SU-DHL-6 (cell line): ENCODE results near the gene JAML.

Experiments
- EZH2phosphoT487 ChIP-seq: fragments of 200-600 bp; sonication (generic), shearing (Covaris generic); conservative IDR thresholded peaks from 2 replicates; pipeline ENCODE4 v1.6.1; 2018; ENCODE audit warnings: mild to moderate bottlenecking, antibody characterized with exemption, low read length, moderate library complexity, mixed read lengths
- TF ChIP-seq, protein P1 (sequence below): fragments of 200-600 bp; sonication (generic); IDR thresholded peaks from one replicate; pipeline ENCODE4 v1.5.1; 2017; ENCODE audit warnings: antibody characterized with exemption, mild to moderate bottlenecking, low read length, moderate library complexity; ENCODE audit not compliant: insufficient read depth, poor library complexity, severe bottlenecking

- TF ChIP-seq, protein P1, sequence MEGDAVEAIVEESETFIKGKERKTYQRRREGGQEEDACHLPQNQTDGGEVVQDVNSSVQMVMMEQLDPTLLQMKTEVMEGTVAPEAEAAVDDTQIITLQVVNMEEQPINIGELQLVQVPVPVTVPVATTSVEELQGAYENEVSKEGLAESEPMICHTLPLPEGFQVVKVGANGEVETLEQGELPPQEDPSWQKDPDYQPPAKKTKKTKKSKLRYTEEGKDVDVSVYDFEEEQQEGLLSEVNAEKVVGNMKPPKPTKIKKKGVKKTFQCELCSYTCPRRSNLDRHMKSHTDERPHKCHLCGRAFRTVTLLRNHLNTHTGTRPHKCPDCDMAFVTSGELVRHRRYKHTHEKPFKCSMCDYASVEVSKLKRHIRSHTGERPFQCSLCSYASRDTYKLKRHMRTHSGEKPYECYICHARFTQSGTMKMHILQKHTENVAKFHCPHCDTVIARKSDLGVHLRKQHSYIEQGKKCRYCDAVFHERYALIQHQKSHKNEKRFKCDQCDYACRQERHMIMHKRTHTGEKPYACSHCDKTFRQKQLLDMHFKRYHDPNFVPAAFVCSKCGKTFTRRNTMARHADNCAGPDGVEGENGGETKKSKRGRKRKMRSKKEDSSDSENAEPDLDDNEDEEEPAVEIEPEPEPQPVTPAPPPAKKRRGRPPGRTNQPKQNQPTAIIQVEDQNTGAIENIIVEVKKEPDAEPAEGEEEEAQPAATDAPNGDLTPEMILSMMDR = no peak
- TF ChIP-seq EZH2phosphoT487 = no peak
Observed at GRCh38 chr11:118214210-118214914, 10.4 kb downstream of the JAML start.
